HG03095 (cell line): ENCODE results near the gene RNF223.
"Not testable (repeated sequence)": the region's sequence is repeated elsewhere in the genome, so short reads cannot be mapped to it uniquely, and the experiment has no call there.

Experiments used
- ATAC-seq: cut with Tn5 transposase; IDR thresholded peaks from one replicate; pipeline ENCODE4 v1.9.1; 2021; ENCODE audit warnings: moderate library complexity; ENCODE audit not compliant: unreplicated experiment

Gene RNF223

DNA sequence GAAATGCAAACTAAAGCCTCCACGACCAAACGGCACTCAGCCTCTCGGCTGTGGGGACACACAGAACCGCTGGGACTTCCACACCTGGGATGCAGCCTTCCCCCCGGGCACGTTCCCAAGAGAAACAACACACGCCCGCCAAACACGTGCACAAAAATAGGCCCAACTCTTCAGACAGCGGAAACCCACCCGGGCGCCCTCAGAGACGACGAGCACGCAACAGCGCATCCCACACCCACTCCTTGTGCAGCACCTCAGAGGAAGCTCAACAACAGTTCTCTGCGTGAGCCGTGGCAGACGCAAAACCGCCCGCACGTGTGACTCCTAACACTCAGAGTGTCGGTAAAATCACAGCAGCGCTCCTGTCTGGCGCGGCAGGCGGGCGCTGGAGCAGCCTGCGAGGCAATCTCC is 36.5 kb upstream of the RNF223 start:
- ATAC-seq, result no peak

DNA sequence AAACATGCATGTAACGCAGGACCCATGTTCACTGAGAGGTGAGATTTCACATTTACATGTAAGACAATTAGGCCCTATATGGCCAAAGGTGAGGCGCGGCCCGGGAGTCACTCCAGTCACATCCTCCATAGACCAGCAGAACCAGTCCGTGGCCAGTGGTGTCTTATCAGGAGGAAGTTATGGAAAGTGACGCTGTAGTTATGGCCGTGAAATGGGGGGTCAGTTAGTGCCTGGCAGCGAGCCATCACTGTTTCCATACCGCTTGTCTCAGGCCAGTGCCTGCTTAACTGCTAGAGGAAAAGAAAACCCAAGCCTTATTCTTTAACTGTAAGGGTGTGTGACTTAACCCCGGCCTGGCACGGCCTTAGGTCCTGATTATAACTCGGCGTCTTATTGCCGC is 35.6 kb upstream of the RNF223 start:
- no peak for ATAC-seq

DNA sequence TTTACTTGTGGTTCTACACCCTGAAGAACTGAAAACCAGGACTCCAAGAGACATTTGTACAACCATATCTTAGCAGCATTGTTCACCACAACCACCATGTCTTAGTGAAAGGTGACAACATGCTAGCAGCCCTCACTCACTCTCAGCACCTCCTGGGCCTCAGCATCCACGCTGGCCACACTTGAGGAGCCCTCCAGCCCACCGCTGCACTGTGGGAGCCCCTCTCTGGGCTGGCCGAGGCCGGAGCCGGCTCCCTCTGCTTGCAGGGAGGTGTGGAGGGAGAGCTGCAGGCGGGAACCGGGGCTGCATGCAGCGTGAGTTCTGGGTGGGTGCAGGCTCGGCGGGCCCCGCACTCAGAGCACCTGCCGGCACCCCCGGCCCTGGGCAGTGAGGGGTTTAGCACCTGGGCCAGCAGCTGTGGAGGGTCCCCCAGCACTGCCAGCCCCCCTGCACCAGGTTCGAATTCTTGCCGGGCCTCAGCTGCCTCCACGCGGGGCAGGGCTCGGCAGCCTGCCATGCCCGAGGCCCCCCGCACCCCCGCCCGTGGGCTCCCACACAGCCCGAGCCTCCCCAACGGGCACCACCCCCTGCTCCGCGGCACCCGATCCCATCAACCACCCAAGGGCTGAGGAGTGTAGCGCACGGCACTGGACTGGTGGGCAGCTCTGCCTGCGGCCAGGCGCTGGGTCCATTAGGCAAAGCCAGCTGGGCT is 32.6 kb upstream of the RNF223 start:
- ATAC-seq, result no peak

DNA sequence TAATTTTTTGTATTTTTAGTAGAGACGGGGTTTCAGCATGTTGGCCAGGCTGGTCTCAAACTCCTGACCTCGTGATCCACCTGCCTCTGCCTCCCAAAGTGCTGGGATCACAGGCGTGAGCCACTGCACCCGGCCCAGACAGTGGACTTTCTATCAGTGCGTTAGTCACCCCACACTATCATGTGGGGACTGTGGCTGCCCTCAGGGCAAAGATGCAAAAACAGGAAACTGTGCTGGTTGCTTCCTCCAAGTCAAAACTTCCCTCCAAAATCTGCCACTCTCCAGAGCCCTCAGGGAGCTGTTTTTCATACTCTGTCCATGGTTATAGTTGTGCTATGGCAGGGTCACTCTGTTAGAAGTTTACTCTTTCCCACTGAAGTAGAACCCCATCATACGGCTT is 30.0 kb upstream of the RNF223 start:
- ATAC-seq, result not testable (repeated sequence)

DNA sequence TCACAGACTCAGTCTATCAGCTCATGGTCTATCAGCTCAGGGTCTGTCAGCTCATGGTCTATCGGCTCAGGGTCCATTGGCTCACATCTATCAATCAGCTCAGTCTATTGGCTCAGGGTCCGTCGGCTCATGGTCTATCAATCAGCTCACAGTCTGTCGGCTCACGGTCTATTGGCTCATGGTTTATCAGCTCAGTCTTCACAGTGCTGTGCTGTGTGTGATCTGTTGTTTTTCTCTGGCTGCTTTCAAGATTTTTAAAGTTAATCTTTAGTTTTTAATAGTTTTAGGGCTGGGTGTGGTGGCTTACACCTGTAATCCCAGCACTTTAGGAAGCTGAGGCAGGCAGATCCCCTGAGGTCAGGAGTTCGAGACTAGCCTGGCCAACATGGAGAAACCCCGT is 27.4 kb upstream of the RNF223 start:
- ATAC-seq, result no peak

DNA sequence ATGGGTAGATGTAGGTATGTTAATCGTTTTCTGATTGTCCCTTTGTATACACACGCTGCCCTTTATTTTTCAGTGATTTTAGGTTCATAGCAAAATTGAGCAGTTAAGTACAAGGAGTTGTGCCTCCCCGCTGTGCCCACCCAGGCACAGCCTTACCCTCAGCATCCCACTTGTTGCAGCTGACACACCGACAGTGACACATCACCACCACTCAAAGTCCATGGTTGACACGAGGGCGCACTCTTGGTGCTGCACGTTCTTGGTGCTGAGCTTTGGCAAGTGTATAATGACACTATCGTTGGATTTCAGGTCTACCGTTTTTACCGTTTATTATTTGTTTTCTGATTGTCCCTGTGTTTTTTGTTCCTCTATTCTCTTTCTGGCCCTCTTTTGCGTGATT is 26.2 kb upstream of the RNF223 start:
- ATAC-seq, result no peak

DNA sequence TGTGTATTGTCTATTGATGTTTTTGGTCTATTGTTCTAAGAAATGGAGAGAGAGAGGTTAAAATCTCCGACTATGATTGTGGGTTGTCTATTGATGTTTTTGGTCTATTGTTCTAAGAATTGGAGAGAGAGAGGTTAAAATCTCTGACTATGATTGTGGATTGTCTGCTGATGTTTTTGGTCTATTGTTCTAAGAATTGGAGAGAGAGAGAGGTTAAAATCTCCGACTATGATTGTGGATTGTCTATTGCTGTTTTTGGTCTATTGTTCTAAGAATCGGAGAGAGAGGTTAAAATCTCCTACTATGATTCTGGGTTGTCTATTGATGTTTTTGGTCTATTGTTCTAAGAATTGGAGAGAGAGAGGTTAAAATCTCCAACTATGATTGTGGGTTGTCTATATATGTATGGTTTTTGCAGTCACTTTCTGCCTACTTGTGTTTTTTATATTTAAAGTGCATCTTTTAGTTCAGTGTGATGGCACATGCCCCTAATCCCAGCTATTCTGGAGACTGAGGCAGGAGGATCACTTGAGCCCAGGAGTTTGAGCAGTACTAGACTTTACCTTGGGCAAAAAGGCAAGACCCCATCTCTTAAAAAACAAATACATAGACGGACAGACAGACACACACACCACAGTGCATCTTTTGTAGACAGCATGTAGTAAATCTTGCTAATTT is 25.5 kb upstream of the RNF223 start:
- ATAC-seq, result no peak

DNA sequence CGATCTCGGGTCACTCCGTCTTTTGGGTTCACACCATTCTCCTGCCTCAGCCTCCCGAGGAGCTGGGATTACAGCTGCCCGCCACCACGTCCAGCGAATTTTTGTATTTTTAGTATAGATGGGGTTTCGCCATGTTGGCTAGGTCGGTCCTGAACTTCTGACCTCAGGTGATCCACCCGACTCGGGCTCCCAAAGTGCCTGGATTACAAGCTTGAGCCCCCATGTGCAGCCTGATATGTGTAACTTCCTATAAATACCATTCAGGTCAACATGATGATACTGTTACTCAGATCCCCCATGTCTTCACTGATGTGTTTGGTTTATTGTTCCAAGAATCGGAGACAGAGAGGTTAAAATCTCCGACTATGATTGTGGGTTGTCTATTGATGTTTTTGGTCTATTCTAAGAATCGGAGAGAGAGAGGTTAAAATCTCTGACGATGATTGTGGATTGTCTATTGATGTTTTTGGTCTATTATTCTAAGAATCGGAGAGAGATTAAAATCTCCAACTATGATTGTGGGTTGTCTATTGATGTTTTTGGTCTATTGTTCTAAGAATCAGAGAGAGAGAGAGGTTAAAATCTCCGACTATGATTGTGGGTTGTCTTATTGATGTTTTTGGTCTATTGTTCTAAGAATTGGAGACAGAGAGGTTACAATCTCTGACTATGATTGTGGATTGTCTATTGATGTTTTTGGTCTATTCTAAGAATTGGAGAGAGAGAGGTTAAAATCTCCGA is 24.7 kb upstream of the RNF223 start:
- no peak for ATAC-seq

DNA sequence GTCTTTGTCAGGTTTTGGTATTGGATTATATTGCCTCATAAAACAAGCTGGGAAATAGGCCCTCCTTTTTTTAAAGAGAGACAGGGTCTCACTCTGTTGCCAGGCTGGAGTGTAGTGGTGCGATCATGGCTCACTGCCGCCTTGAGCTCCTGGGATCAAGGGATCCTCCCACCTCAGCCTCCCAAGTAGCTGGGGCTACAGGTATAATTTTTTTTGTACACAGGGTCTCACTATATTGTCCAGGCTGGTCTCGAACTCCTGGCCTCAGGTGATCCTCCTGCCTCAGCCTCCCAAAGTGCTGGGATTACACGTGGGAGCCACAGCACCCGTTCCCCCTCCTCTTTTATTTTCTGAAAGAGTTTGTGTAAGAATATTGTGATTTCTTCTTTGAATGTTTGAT is 22.0 kb upstream of the RNF223 start:
- not testable (repeated sequence) for ATAC-seq

DNA sequence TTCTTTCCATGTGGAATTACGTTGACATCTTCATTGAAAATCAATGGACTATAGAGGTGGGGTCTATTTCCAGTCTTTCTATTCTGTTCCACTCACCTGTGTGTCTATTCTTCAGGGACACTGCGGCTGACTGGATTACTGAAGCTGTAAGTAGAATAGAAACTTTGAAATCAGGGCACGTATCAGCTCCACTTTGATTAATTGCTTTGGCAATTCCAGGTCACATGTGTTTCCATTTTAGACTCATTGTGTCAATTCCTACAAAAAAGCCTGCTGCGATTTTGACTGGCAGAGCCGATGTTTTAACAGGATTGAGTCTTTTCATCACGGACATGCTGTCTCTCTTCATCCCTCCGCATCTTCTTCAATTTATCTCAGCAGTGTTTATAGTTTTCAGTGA is 20.9 kb upstream of the RNF223 start:
- no peak for ATAC-seq

DNA sequence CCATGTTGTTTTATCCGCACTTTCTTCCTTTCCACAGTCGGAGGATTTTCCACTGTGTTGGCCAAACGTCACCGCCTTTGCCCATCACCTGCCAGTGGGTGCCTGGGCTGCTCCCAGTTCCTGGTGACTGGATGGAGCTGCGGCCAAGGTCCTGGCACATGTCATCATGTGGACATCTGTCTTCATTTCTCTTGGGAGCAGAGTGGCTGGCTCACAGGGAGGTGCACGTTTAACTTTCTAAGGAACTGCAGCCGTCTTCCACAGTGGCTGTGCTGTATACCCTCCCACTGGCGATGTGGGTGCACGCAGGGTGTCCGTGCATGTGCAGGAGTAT is 19.5 kb upstream of the RNF223 start:
- ATAC-seq, result no peak

DNA sequence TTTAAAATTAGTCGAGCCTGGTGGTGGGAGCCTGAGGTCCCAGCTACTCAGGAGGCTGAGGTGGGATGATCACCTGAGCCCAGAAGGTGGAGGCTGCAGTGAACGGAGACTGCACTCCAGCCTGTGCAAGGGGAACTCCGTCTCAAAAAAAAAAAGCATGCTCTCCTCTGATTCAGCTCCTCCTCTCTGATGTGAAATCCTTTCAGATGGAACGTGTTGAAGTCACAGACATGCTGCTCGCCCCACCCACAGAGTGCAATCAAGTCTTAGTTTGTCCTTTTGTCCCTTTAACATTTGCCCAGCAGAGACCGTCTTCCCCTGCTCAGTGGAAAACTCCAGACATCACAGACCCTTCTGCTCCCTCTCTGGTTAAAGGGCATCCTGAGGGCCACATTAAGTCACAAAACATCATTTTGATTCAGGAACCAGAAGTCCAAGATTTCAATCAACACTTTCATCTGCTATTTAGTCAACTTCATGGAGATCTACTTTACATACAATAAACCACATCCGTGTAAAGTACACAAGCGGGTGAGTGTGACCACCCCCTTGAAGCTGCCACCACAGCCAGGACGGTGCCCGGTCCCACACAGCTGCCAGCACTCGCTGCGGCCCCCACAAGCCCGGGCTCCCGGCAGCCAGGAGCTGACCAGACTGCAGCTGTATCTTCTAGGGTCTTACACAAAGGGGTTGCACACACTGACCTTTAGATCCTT is 18.9 kb upstream of the RNF223 start:
- no peak for ATAC-seq

DNA sequence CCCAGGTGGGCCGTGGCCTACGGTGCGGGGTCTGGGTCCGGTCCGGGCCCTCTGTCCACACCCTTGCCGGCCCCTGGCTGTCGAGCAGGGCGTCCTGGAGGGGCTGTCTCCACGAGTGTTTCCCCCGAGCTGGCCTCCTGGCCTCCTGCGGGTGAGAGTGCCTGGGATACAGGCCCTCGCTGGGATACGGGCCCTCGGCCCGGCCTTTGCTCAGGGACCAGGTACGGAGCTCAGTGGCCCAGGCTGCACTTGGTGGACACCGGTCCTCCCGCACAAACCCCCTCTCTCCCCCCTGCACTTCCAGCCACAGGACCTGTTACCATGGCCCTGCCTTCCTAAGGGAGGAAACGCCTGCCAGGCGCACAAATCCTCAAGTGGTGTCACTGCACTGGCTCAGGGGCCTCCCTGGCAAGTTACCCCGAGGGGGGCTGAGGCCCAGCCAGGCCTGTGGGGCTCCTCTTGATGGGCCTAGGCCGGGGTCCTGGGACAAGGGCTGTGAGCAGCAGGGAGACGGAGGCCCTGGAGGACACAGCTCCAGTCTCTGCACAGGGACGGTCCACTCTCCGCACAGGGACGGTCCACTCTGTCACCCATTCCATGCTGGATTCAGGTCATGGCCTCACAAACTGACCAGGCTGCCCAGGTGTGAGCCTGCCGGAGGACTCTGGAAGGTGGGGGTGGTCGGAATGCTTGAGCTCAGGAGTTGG is 18.2 kb upstream of the RNF223 start:
- no peak for ATAC-seq

DNA sequence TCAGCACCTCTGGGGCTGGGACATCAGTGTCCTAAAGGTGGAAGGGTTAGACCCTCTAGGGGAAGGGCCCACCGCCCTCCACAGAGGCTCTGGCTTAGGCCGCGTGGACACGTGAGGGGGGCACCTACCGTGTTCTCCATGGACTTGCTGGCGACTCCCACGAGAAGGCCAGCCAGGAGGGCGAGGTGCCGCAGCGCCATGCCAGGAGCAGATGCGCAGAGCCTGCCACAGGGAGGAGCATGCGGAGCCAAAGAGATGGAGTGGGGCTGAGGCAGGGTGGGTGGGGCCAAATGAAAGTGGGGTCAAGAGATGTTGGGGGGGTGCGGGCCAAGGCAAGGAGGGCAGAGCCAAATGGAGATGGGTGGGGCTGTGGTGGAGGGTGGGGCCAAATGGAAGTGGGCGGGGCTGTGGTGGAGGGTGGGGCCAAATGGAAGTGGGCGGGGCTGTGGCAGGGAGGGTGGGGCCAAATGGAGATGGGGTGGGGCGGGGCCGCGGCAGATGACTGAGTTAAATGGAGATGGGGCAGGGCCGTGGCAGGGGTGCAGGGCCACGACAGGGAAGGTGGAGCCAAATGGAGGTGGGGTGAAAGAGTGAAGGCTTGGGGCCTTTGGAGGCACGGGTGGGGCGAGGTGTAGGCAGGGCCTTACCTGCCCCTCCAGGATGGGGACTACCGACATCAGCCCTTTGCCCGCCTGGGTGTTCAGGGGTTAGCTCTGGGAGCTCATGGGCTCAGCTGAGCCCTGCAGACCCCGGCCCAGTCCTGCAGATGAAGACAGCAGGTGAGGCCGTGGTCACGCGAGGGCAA is 17.4 kb upstream of the RNF223 start:
- no peak for ATAC-seq

DNA sequence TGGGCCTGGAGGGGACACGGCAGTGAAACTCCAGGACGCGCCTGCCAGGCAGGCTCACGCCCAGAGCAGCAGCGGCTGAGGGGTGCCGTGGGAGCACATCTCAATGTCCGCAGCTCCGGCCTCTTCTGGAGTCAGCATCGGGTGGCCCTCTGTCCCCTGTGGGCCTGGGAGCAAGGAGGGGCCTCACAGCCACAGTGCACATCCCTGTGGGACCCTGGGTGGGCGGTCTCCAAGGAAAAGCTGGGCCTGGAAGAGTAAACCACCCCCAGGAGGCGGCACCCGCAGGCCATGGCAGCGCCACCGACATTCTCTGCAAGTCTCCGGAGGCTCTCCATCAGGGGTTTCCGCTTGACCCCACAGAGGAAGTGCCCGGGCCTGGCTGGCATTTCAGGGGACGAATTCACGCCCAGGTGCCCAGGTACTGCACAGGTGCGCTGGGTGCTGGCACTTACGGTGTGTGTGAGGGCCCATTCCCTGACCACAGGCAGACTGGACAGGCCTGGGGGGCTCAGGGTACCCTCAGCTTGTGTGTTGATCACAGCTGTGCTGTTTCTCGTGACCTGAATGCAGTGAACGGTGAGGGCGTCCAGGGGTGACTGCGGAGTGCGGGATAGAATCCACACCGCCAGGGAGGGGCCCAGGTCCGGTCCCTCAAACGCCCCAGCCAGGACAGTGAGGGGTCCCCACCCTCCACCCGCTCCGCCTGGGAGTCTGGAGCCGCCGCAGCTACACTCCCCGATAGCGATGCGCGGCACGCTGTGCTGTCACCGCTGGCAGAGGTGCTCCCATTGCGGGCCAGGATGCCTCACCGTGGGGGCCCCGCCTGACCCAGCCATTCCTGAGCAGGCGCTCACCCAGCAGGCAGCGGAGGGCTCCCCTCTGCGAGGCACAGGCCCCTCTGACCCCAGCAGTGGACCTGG is 16.6 kb upstream of the RNF223 start:
- ATAC-seq, result no peak

DNA sequence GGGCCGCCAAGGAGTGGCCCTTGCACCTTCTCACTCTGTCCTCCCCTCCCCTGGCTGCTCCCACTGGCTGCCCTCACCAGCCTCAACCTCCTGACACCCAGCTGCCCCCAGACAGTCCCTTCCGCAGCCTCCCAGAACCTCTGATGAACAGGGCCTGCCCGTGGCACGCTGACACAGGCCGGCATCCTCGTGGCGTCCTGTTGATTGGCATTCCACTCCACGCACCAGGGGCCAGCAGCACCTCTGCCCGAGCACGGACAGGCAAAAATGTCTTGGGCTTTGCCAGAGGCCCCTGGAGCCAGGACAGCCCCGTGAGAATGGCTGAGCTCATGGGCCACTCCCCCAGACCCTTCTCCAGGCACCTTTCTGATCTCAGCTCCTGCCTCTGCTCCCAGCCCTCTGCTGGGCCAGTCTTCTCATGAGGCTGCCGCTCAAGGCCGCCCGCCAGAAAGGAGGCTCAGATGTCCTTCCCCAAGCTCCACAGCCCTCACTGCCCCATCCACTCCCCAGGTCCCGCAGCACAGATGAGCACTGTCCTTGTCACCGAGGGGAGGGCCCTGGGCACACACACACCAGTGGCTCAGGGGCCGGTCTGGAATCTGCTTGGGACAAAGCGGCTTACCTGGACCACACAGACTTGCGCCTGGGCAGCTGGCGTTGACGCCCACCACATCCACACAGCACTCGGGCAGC is 15.8 kb upstream of the RNF223 start:
- no peak for ATAC-seq

DNA sequence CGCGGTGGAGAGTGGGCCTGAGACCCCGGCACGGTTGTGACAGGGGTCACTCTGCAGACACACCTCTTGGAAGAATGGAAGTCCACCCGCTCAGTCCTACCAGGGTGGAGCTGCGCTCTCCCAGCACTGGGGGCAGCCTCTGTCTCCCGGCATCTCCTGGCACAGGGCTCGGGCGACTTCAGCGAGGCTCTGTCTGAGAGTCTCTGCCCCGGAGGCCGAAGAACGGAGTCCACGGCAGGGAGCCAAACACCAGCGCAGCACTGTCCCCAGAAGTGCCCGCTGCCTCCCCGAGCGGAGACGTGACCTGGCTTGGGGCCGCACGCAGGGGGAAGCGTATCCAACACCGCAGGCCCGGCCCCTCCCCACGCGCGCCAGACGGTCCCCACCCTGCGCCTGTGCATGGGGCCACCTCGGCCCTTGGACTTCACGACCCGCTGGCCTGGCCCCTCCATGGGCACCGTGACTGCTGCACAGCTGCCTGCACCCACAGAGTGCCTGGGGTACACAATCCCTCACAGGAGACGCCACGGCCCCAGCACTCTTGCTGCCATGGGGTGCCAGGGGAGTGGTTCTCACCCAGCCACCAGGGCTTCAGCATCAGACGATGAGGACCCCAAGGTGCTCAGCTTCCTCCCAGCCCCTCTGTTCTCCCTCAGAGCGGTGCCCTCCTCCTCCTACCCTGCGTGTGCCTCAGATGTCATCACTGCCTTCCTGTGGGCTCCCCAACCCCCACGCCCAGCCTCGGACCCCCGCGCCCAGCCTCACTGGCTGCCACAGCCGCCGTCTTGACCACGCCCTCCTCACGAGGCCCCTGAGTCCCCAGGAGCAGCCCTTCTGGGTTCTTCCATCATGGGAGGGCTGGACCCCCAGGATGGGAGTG is 14.9 kb upstream of the RNF223 start:
- no peak for ATAC-seq
